Measurements from ENCODE around the gene CABP7.

Gene CABP7

DNA sequence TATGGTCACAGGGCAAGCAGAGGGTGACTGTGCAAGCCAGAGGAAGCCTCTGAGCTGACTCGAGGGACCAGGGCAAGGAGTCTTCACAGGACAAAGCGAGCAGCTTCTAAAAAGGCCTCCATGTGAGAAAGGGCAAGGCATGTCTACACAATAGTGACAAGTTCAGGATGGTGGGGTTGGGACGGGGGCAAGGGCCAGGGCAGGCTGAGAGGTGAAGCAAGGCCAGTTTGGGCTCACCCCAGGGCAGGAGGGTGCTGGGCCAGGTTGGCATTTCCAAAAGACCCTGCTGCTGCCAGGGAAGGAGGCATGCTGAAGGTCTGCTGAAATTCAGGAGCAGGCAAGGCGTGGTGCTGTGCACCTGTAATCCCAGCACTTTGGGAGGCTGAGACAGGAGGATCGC is 12.3 kb upstream of the CABP7 start:
- H3K4me3 ChIP-seq (ENCODE audit: low read depth, low read length), result no peak overlapping the region
- TF ChIP-seq, protein P1, sequence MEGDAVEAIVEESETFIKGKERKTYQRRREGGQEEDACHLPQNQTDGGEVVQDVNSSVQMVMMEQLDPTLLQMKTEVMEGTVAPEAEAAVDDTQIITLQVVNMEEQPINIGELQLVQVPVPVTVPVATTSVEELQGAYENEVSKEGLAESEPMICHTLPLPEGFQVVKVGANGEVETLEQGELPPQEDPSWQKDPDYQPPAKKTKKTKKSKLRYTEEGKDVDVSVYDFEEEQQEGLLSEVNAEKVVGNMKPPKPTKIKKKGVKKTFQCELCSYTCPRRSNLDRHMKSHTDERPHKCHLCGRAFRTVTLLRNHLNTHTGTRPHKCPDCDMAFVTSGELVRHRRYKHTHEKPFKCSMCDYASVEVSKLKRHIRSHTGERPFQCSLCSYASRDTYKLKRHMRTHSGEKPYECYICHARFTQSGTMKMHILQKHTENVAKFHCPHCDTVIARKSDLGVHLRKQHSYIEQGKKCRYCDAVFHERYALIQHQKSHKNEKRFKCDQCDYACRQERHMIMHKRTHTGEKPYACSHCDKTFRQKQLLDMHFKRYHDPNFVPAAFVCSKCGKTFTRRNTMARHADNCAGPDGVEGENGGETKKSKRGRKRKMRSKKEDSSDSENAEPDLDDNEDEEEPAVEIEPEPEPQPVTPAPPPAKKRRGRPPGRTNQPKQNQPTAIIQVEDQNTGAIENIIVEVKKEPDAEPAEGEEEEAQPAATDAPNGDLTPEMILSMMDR (IDR thresholded peaks at IDR 0.05; ENCODE audit: borderline replicate concordance, insufficient read depth, low read depth, low read length), result no peak

GRCh38 chr22:29710193-29710592 is 9.6 kb upstream of the CABP7 start:
- no peak overlapping the region for H3K4me3 ChIP-seq (ENCODE audit: low read depth, low read length)
- TF ChIP-seq, protein P1 (IDR thresholded peaks at IDR 0.05; ENCODE audit: borderline replicate concordance, insufficient read depth, low read depth, low read length), result no peak

DNA sequence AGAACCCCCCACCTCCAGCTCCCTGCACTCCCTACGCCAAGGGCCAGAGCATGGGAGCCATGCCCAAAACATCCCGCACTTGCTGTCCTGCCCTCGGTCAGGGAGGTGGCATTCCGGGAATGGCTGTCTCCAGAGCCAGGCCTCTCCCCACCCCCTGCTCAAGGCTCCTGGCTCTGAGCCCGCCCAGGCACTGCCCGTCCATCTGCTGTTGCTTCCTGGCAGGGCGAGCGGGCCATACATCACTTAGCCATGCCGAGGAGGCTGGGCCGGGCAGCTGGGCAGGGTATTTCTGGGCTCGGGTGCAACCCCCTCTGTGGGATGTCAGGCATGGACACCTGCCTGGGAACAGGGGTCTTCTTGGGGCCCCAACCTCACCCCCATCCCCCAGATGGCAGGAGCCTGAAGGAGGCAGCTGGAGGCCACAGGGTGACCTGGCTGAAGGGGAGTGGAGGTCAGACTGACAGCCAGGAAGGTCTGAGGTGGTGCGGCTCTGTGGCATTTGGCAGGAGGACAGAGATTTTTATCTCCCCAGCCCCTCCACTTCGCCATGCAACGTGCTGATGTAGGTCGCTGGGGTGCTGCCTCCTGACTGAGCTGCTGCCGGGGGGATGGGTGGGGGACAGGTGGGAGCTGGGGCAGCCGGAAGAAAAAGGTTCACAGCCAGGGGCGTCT is 8.7 kb upstream of the CABP7 start:
- TF ChIP-seq, protein P1 (IDR thresholded peaks at IDR 0.05; ENCODE audit: borderline replicate concordance, insufficient read depth, low read depth, low read length), result no peak
- no peak overlapping the region for H3K4me3 ChIP-seq (ENCODE audit: low read depth, low read length)

DNA sequence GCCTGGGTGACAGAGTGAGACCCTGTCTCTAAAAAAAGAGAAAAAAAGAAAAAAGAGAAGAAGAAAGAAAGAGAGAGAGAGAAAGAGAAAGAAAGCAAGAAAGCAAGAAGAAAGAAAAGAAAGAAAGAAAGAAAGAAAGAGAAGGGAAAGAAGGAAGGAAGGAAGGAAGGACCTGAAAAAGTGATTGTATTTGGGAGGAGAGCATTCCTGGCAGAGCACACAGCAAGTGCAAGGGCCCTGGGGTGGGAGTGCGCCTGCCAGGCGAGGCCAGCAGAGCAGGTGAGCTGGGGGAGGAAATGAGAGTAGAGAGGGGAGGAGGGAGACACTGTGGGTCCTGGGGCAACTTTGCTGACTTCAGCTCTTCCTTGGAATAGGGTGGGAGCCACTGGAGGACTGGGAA is 7.7 kb upstream of the CABP7 start:
- H3K4me3 ChIP-seq (ENCODE audit: low read depth, low read length), result no peak overlapping the region
- TF ChIP-seq, protein P1 (IDR thresholded peaks at IDR 0.05; ENCODE audit: borderline replicate concordance, insufficient read depth, low read depth, low read length), result no peak

DNA sequence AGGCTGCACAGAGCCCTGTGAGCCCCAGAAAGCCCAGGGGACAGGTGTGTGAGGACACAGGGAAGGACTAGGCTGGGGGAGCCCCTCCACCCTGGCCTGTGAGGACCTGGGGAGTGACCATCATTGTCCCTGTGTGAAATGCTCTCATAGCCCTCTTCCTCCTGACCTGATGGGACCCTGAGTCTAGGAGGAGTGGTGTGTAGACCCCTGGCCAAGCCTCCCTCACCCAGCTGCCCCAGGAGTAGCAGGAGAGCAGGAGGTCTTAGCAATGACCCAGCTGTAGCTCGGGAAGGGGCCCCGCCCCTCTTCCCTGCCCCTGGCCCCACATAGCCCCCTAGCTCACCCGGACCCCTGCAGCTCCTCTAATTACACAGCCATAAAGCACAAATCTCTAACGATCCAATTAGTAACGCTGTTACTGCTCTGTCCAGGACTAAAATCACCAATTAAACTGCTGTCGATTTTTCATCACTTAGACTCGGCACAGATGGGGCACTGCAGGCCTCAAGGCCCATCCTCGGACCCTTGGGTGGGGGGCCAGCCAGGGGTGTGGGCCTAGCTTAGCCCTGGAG is 6.6 kb upstream of the CABP7 start:
- TF ChIP-seq, protein P1 (IDR thresholded peaks at IDR 0.05; ENCODE audit: borderline replicate concordance, insufficient read depth, low read depth, low read length), result no peak

DNA sequence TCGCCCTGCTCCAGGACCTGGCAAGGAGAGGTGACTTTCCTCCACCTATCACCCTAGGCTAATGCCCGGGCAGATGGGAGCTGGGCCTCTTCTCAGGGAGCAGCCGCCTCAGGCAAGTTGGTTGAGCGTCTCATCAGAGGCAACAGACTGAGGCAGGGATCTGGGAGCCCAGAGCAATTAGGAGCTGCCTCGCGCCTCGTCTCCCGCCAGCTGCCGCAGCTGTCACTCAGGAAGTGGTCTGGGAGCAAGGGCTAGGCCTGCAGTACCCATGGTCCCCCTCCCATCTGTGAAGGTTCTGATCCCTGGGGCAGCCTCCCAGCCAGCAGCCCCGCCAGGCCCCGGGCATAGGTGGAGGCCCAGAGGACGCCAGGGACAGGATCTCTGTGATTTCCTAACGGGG is 4.6 kb upstream of the CABP7 start:
- TF ChIP-seq, protein P1 (IDR thresholded peaks at IDR 0.05; ENCODE audit: borderline replicate concordance, insufficient read depth, low read depth, low read length), result no peak
- no peak overlapping the region for H3K4me3 ChIP-seq (ENCODE audit: low read depth, low read length)

More for the DNA sequence above, 6.6 kb upstream of the CABP7 start:
- H3K4me3 ChIP-seq (ENCODE audit: low read depth, low read length), result no peak overlapping the region

DNA sequence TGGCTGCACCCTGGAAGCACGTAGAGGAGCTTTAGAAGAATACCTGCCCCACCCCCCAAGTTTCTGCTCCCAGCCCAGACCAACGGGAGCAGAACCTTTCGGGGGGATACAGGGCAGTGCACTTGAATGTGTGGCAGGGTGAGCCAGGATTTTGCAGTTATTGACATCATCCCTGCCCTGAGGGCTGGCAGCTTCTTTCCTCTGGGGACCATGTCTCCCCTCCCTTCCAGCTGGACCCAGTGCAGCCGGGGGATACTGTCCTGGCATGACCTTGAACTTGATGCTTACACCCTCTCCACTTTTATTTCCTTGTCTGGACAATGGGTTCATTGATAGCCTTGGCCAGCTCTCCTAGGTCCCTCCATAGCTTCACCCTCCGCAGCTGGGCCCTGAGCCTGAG is 4.1 kb upstream of the CABP7 start:
- TF ChIP-seq, protein P1 (IDR thresholded peaks at IDR 0.05; ENCODE audit: borderline replicate concordance, insufficient read depth, low read depth, low read length), result no peak

More for the DNA sequence above, 4.1 kb upstream of the CABP7 start:
- H3K4me3 ChIP-seq (ENCODE audit: low read depth, low read length), result no peak overlapping the region
